Caco-2 (cell line): ENCODE measurements around the gene HTRA3. TPM values are rescaled to one million over a fixed set of nuclear protein-coding genes. Genes with fewer than 3 reads are reported as not detected.

Experiments
- BruUV-seq: library from RNA; stranded (reverse); fragments of 400-500 nt; replicated peaks from 2 replicates; lab custom pipeline; 2021; lab: Mats Ljungman, UMichigan
- CTCF ChIA-PET: fragments of 300-600 bp; sonication (Branson Sonifier 250); formaldehyde crosslinking; loops from one replicate; lab custom pipeline; 2022; ENCODE audit warnings: antibody characterized with exemption; lab: Charles Lee
- POLR2A ChIA-PET: fragments of 300-600 bp; sonication (Branson Sonifier 250); formaldehyde crosslinking; loops from one replicate; lab custom pipeline; 2022; ENCODE audit warnings: antibody characterized with exemption; lab: Charles Lee
- DNase-seq, 2 experiments: peaks; one replicate each; pipeline versions ENCODE4 v3.0.0 to v3.0.0-alpha.2; 2020 to 2022
- H3K27me3 ChIP-seq: replicated peaks from 2 replicates; pipeline ENCODE4 v1.6.0; 2011; ENCODE audit warnings: low read length; ENCODE audit not compliant: control insufficient read depth, insufficient read depth
- H3K36me3 ChIP-seq: 2 replicates; pipeline ENCODE4 v1.5.1; 2011; ENCODE audit warnings: low read length; ENCODE audit not compliant: control insufficient read depth, insufficient read depth
- H3K4me1 ChIP-seq: fragments of 250-450 bp; sonication (Bioruptor Pico); 2 replicates; pipeline ENCODE4 v1.5.1; 2020; ENCODE audit warnings: mild to moderate bottlenecking
- H3K4me3 ChIP-seq: 2 replicates; pipeline ENCODE4 v1.5.1; 2011; ENCODE audit warnings: low read depth, mild to moderate bottlenecking, control low read depth, low read length
- H3K9me3 ChIP-seq: fragments of 250-450 bp; sonication (Bioruptor Pico); 2 replicates; pipeline ENCODE4 v1.5.1; 2020; ENCODE audit warnings: mild to moderate bottlenecking, moderate library complexity
- H3K27ac Mint-ChIP-seq: one replicate; pipeline ENCODE4 v1.8.0; 2022; ENCODE audit warnings: mixed read lengths; ENCODE audit not compliant: unreplicated experiment
- H3K27me3 Mint-ChIP-seq: one replicate; pipeline ENCODE4 v1.8.0; 2022; ENCODE audit warnings: mixed read lengths; ENCODE audit not compliant: insufficient read depth, unreplicated experiment
- H3K36me3 Mint-ChIP-seq: one replicate; pipeline ENCODE4 v1.8.0; 2022; ENCODE audit warnings: mild to moderate bottlenecking, mixed read lengths; ENCODE audit not compliant: insufficient read depth, unreplicated experiment
- H3K4me1 Mint-ChIP-seq: one replicate; pipeline ENCODE4 v1.8.0; 2022; ENCODE audit warnings: low read depth, mixed read lengths; ENCODE audit not compliant: unreplicated experiment
- H3K4me3 Mint-ChIP-seq: one replicate; pipeline ENCODE4 v1.8.0; 2022; ENCODE audit warnings: mild to moderate bottlenecking, moderate library complexity, mixed read lengths; ENCODE audit not compliant: unreplicated experiment
- H3K9me3 Mint-ChIP-seq: one replicate; pipeline ENCODE4 v1.8.0; 2022; ENCODE audit warnings: mixed read lengths; ENCODE audit not compliant: unreplicated experiment
- intact Hi-C: fragments of 100-400 bp; cut with micrococcal nuclease; formaldehyde crosslinking; loops from one replicate; pipeline ENCODE4 v1.10.0; 2022; ENCODE audit not compliant: unreplicated experiment
- total RNA-seq: library from RNA; stranded (reverse); gene quantifications from 2 replicates; pipeline ENCODE4 v1.2.3, GENCODE V29; 2022
- TF ChIP-seq, protein P1 (sequence below), 2 experiments: fragments of 200-600 bp in 1 of 2; IDR thresholded peaks; 1 replicate in 1 of 2; 2 replicates in 1 of 2; pipeline versions ENCODE4 v1.5.1 to v1.8.0; 2011 to 2022; ENCODE audit warnings: antibody characterized with exemption in 1 of 2, control low read depth in 1 of 2, inconsistent platforms in 1 of 2, low read depth in 1 of 2, low read length in 1 of 2, mild to moderate bottlenecking in 1 of 2, moderate library complexity in 1 of 2; ENCODE audit not compliant: insufficient read depth in 1 of 2, severe bottlenecking in 1 of 2, unreplicated experiment in 1 of 2

Gene HTRA3
- total RNA-seq, 1 experiment from 2014 or later = 0.66 TPM

DNA sequence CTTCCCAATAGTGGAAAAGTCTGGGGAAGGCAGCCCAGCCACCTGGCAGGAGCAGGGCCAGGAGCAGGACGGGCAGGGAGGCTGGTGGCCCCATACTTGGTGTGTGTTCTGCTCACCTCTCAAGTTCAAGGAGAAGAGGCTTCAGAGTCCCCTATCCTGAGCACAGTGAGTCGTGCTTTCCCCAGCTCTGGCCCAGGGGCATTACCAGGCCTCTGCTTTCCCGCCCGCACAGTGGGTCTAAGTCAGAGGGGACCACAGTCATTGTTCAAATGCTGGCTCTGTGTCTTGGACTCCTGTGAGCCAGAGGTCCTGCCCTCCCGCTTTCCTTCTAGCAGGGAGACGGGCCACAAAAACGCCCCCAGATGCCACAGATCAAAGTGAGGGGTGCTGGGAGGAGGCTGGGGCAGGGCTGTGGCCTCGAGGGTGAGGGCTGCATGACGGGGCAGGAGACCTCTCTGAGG, 27.6 kb downstream of the HTRA3 start:
- peaks cover 4% of the 10 kb centered on the region for H3K27me3 Mint-ChIP-seq
- H3K9me3 Mint-ChIP-seq = peaks cover 23% of the 10 kb centered on the region
- H3K27me3 ChIP-seq = no peaks in the 10 kb centered on the region; the same call in 1 of the 2 replicates
- H3K4me3 Mint-ChIP-seq = no peak overlapping the region
- no peak overlapping the region for H3K4me3 ChIP-seq
- TF ChIP-seq, protein P1, sequence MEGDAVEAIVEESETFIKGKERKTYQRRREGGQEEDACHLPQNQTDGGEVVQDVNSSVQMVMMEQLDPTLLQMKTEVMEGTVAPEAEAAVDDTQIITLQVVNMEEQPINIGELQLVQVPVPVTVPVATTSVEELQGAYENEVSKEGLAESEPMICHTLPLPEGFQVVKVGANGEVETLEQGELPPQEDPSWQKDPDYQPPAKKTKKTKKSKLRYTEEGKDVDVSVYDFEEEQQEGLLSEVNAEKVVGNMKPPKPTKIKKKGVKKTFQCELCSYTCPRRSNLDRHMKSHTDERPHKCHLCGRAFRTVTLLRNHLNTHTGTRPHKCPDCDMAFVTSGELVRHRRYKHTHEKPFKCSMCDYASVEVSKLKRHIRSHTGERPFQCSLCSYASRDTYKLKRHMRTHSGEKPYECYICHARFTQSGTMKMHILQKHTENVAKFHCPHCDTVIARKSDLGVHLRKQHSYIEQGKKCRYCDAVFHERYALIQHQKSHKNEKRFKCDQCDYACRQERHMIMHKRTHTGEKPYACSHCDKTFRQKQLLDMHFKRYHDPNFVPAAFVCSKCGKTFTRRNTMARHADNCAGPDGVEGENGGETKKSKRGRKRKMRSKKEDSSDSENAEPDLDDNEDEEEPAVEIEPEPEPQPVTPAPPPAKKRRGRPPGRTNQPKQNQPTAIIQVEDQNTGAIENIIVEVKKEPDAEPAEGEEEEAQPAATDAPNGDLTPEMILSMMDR (IDR thresholded peaks at IDR 0.05; ENCODE audit: insufficient read depth in 1 of 2, low read depth in 1 of 2, low read length in 1 of 2, severe bottlenecking in 1 of 2, unreplicated experiment in 1 of 2) = no peak
- ChIA-PET POLR2A (no interaction called here), CTCF (interaction anchor here (0.6 kb wide), 1 partner anchor 320 kb away, joined by 4 read pairs; no protein-coding TSS in a partner anchor)
- no peaks in the 10 kb centered on the region for H3K4me1 ChIP-seq
- no peak overlapping the region for H3K27ac Mint-ChIP-seq
- no peaks in the 10 kb centered on the region for H3K9me3 ChIP-seq
- H3K36me3 Mint-ChIP-seq = no peaks in the 10 kb centered on the region
- intact Hi-C loops = no loop called here
- no peaks in the 10 kb centered on the region for H3K4me1 Mint-ChIP-seq
- BruUV-seq = no TSS peak
- H3K36me3 ChIP-seq = no peaks in the 10 kb centered on the region
- DNase-seq = peak in 1 of 2 experiments; percentile 19

DNA sequence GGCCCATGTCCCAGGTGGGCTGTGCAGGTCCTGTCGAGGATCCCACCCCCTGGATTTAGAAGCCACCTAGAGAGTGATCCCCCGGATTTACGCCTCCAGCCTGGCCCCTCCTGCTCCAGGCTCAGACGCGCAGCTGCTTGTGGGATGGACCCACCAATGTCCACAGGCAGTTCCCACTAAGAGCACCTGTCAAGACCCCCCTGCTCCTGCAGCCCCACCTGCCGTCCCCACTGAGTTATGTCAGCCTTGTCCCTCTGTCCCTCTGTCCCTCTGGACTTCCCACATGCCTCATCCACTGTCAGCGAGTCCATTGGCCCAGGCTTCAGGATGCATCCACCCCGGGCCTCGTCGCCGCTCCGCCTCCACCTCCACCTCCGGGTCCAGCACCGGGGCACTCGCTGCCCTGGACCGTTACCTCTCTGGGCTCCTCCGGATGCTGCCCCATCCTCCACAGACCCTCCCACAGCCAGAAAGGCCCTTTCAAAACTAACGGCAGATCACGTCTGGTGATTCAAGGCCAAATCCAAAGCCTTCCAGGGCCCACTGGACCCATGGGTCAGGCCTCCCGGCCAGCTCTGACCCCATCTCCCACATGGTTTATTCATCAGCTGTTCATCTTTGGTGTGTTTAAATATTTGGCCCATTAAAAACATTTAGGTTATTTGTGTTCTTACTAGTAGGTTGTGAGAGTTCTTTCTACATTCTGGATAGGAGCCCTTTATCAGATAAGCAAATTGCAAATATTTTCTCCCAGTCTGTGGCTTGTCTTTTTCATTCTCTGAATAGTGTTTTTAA, 28.3 kb downstream of the HTRA3 start:
- Mint-ChIP-seq H3K27me3 (peaks cover 4% of the 10 kb centered on the region), H3K9me3 (peaks cover 23% of the 10 kb centered on the region), H3K4me1 (no peaks in the 10 kb centered on the region), H3K4me3 (no peak overlapping the region), H3K36me3 (no peaks in the 10 kb centered on the region), H3K27ac (no peak overlapping the region)
- CTCF ChIA-PET = no interaction called here
- Histone ChIP-seq H3K27me3 (no peaks in the 10 kb centered on the region; the same call in 1 of the 2 replicates), H3K36me3 (no peaks in the 10 kb centered on the region), H3K4me1 (no peaks in the 10 kb centered on the region), H3K9me3 (no peaks in the 10 kb centered on the region), H3K4me3 (no peak overlapping the region)
- TF ChIP-seq, protein P1 (IDR thresholded peaks at IDR 0.05; ENCODE audit: insufficient read depth in 1 of 2, low read depth in 1 of 2, low read length in 1 of 2, severe bottlenecking in 1 of 2, unreplicated experiment in 1 of 2) = no peak
- BruUV-seq = no TSS peak
- intact Hi-C loops = no loop called here
- peak in 1 of 2 experiments; percentile 33 for DNase-seq
- POLR2A ChIA-PET = no interaction called here

DNA sequence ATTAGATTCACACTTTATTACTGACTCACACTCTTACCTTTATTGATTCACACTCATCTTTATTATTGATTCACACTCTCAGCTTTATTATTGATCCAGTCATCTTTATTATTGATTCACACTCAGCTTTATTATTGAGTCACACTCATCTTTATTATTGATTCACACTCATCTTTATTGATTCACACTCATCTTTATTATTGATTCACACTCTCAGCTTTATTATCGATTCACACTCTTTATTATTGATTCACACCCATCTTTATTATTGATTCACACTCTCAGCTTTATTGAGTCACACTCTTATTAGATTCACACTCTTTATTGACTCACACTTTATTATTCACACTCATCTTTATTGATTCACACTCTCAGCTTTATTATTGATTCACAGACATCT, 31.3 kb downstream of the HTRA3 start:
- H3K36me3 ChIP-seq = no peaks in the 10 kb centered on the region
- Mint-ChIP-seq H3K27me3 (peaks cover 4% of the 10 kb centered on the region), H3K4me3 (no peak overlapping the region), H3K36me3 (peaks cover 9% of the 10 kb centered on the region), H3K4me1 (no peaks in the 10 kb centered on the region), H3K9me3 (peaks cover 9% of the 10 kb centered on the region), H3K27ac (no peak overlapping the region)
- no peaks in the 10 kb centered on the region; the same call in 1 of the 2 replicates for H3K27me3 ChIP-seq
- peaks cover 5% of the 10 kb centered on the region for H3K4me1 ChIP-seq
- POLR2A ChIA-PET = no interaction called here
- TF ChIP-seq, protein P1 (IDR thresholded peaks at IDR 0.05; ENCODE audit: insufficient read depth in 1 of 2, low read depth in 1 of 2, low read length in 1 of 2, severe bottlenecking in 1 of 2, unreplicated experiment in 1 of 2) = no peak
- DNase-seq = no peak
- H3K9me3 ChIP-seq = no peaks in the 10 kb centered on the region
- no TSS peak for BruUV-seq
- CTCF ChIA-PET = no interaction called here
- H3K4me3 ChIP-seq = no peak overlapping the region
- intact Hi-C loops = no loop called here
